Urothelium cell line (cell line): ENCODE results near the gene THPO.

Experiments
- DNase-seq: peaks from one replicate; pipeline ENCODE4 v3.0.0; 2011; ENCODE audit warnings: low spot score, mixed read lengths
- FAIRE-seq: peaks from 2 replicates; lab custom pipeline; 2011; peaks lifted over from hg19 to GRCh38; lab: Jason Lieb, UNC

THPO gene

GRCh38 chr3:184336547-184337398 lies 41.2 kb downstream of the THPO start:
- FAIRE-seq (peak; percentile 58), DNase-seq (peak; percentile 50)

DNA sequence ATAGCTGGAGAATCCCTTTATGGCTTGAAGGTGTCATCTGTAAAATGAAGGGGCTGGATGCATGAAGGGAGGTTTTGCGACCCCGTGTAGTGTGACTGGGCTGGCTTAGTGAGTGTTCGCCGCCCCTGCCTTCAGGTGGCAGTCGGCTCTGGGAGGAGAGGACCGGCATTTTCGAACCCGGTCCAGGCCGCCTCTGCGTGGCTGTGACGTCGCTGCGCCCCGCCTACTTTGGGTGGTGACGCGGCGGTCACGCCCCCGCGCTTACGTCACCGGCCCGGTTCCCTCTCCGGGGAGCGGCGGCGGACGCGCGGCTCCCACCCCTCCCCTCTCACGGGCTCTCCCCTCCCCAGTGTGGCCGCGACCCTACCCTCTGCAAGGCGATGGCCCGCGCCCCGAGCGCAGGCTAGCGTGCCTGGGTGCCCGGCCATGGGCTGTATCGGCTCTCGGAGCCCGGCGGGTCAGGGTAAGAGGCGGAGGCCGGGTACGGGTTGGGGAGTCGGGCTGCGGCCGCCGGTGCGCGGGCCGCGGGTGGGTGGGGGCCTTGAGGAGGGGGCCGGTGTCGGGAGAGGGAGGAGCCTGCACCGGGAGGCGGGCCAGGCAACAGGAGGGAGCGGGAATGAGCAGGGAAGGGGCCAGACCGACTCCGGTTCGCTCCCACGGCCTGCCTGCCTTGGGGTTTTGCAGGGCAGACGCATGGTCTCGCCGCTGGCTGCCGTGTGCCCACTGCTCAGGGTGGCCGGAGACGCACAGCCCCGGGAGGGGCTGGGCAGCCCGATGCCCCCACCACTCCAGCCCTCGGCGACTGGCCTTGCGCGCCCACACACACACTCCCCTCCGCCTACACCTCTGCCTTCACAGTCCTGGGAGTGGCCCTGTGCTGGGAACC lies 42.1 kb downstream of the THPO start:
- peak; percentile 17 for FAIRE-seq

DNA sequence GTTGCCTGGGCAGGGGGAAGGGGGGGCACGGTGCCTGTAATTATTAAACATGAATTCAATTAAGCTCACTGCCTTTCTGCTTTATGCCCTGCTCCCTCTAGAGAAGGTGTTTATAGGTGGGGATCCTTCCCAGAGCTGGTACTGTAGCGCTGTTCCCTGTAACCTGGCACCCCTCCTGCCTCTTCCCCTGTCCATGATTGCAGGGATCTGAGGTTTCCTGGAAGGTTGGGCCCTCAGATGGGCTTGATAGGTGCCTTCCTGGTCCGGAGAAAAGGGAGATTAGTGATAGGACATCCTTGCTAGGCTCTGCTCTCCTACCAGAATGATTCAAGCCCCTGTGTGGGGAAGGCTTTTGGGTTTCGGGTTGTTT lies 42.7 kb downstream of the THPO start:
- FAIRE-seq (no peak), DNase-seq (no peak)

More for the DNA sequence above, 42.1 kb downstream of the THPO start:
- peak; percentile 78 for DNase-seq

- no peak for DNase-seq
- FAIRE-seq, result no peak
These were observed 43.4 kb downstream of the THPO start for GRCh38 chr3:184334470-184335158.

DNA sequence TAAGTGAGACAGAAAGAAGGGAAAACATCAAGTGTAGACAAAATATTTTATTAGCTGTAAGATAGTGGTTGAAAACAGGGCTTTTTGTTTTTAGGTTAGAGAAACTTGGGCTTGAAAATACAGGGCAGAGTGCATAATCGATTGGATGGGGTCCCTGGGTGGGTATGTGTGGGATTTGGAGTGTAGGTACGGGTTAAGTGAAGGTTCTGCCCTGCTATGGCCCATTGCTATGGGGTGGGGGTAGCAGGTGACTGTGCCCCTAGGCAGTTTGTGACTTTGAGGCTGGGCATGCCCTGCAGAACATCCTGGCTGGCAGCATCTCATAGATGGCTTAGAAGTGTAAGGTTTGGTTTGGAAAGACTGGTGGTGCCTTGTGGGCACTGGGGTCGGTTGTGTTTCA lies 44.3 kb downstream of the THPO start:
- DNase-seq (no peak), FAIRE-seq (no peak)

DNA sequence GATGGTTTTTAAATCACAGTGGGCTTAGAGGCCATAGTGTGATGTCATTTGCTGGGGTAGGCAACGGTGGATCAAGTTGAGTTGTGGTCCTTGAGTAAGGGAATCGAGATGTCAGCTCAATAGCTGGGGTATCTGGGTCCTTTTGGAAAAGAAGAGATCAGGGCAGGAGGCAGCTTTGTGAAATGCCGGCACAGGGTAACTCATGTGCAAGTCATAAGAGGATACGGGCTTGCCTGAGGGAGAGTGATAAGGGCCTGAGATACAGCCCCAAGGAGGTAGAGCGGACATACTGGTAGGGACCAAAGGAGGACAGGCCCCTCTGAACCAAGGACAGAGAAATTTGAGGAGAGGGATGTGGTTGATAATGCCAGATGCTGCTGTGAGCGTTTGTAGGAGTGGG lies 44.8 kb downstream of the THPO start:
- no peak for DNase-seq
- no peak for FAIRE-seq

DNA sequence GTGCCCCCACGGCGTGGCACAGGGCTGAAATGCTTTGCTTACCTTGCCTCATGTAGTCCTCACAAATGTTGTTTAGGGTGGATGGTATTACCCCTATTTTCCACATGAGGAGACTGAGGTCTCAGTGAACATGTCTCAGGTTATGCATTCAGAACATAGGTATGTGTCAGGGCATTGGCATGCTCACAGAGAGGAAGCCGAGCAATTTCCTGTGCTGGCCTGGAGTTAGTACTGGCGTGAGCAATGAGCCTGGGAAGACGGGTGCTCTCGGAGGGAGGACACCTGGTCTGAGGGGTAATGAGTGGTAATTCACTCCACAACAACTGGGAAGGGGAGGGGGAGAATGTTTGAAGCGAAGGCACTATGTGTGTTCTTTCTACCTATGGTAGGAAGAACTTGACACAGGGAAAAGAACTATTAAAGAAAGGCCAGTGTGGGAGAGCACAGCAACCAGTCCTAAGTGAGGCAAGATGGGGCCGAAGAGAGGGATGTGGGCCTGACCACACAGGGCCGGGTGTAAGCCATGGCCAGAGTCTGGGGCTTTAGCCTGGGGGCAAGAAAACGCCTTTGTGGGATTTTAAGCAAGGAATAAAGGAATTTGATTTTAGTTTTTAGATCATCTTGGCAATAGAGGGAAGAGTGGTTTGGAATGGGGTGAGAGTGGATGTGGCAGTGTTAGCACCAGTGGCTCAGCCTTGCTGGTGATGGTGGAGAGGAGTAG lies 45.5 kb downstream of the THPO start:
- FAIRE-seq (peak; percentile 13), DNase-seq (peak; percentile 51)

DNA sequence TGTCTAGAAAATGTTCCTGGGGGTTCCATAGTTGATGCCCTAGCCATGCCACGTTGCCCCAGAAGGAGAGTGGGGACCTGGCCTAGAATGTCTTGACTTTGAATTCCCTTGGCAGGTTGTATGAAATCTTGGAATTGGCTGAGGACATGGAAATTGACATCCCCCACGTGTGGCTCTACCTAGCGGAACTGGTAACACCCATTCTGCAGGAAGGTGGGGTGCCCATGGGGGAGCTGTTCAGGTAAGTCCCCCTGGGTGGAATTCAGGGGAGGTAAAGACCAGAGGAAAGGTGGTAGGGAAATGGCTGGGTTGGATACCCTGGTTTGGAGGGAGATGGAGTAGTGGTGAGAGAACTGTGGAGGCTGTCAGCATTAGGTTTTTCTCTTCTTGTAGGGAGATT lies 49.5 kb downstream of the THPO start:
- DNase-seq, result no peak
- no peak for FAIRE-seq

DNA sequence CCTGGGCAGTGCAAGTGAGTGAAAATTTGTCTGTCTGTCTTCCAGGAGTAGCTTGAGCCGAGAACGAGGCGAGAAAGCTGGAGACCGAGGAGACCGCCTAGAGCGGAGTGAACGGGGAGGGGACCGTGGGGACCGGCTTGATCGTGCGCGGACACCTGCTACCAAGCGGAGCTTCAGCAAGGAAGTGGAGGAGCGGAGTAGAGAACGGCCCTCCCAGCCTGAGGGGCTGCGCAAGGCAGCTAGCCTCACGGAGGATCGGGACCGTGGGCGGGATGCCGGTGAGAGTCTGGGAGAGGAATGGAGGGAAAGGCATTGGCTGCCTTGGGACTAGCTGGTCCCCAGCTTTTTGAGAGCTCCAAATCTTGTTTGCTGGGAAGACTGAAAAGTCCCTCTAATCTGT lies 50.8 kb downstream of the THPO start:
- no peak for DNase-seq
- no peak for FAIRE-seq

DNA sequence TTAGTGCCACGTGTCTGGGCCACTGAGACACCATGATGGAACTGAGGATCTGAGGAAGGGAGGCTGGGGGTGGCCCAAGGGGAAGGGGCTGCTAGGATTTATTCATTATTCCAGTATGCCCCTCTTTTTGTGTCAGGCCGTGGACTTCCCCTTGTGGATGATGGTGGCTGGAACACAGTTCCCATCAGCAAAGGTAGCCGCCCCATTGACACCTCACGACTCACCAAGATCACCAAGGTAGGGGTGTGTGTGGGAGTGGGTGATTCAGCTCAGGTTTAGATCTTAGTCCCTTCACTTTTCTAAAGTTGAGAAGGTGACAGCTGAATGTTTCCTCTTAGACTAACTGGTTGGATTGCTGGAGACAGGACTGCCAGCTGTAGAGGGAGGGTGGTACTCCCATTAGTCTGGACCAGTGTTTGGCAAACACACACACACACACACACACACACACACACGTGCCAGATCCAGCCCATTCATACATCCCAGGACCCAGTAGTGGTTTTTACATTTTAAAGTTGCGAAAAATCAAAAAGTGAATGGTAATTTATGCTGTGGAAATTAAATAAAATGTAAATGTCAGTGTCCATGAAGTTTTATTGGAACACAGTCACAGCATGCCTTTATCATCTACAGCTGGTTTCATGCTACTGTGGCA lies 52.2 kb downstream of the THPO start:
- no peak for FAIRE-seq
- no peak for DNase-seq

GRCh38 chr3:184325269-184325668 lies 52.7 kb downstream of the THPO start:
- FAIRE-seq, result no peak
- no peak for DNase-seq

DNA sequence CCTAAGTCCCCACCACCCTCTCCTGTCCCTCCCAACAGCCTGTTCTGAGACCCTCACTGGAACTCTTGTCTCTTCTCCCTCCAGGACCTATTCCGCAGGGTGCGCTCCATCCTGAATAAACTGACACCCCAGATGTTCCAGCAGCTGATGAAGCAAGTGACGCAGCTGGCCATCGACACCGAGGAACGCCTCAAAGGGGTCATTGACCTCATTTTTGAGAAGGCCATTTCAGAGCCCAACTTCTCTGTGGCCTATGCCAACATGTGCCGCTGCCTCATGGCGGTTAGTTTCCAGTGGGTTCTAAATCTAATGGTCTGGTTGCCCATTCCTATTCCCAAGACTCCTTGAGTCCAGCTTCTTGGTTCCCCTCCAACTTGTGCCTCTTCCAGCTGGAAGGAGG lies 54.3 kb downstream of the THPO start:
- DNase-seq, result no peak
- no peak for FAIRE-seq

DNA sequence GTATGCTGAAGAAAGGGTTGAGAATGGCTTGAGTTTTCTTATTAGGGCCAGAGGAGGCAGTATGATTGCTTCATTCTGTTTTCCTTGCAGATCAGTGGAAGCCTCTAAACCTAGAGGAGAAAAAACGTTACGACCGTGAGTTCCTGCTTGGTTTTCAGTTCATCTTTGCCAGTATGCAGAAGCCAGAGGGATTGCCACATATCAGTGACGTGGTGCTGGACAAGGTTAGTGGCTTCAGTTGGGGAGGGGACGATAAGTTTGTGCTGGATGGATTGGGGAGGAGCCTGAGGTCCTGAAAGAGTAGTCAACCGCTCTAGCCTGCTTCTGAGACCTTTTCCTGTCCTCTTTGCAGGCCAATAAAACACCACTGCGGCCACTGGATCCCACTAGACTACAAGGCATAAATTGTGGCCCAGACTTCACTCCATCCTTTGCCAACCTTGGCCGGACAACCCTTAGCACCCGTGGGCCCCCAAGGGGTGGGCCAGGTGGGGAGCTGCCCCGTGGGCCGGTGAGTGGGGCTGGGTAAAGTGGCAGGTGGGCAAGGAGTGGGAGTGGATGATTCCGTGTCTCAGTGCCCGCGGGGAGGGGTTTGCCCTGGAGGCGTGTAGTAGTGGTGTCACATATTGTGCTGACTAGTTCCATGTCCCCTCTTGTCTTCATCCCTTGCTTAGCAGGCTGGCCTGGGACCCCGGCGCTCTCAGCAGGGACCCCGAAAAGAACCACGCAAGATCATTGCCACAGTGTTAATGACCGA lies 55.1 kb downstream of the THPO start:
- FAIRE-seq, result no peak
- no peak for DNase-seq
